Inferior parietal cortex (tissue), 1 donor: ENCODE measurements around the gene PIK3C2G.
A peak's percentile ranks its signal among the peaks of the same experiment; 100 is the strongest.
"Not testable (repeated sequence)": the region's sequence is repeated elsewhere in the genome, so short reads cannot be mapped to it uniquely, and the experiment has no call there.

ENCODE experiments used
- DNase-seq: peaks from one replicate; pipeline ENCODE4 v3.0.0-alpha.2; 2016; ENCODE audit errors: extremely low spot score

PIK3C2G gene

GRCh38 chr12:18472304-18472703 is 211.0 kb downstream of the PIK3C2G start:
- no peak for DNase-seq

- DNase-seq, result no peak
Measured at GRCh38 chr12:18472806-18473205, 211.5 kb downstream of the PIK3C2G start.

- no peak for DNase-seq
Measured at GRCh38 chr12:18476861-18477260, 215.5 kb downstream of the PIK3C2G start.

- DNase-seq, result no peak
Measured at GRCh38 chr12:18479256-18479655, 217.9 kb downstream of the PIK3C2G start.

GRCh38 chr12:18482601-18483120 is 221.3 kb downstream of the PIK3C2G start:
- no peak for DNase-seq

GRCh38 chr12:18483698-18484325 is 222.5 kb downstream of the PIK3C2G start:
- DNase-seq, result peak; percentile 42

GRCh38 chr12:18486036-18486435 is 224.7 kb downstream of the PIK3C2G start:
- DNase-seq, result no peak

- DNase-seq, result no peak
Measured at GRCh38 chr12:18487509-18487908, 226.2 kb downstream of the PIK3C2G start.

- no peak for DNase-seq
Measured at GRCh38 chr12:18492372-18493025, 231.2 kb downstream of the PIK3C2G start.

GRCh38 chr12:18496156-18496555 is 234.8 kb downstream of the PIK3C2G start:
- no peak for DNase-seq

- DNase-seq, result not testable (repeated sequence)
Measured at GRCh38 chr12:18500160-18500574, 238.8 kb downstream of the PIK3C2G start.

GRCh38 chr12:18500736-18501135 is 239.4 kb downstream of the PIK3C2G start:
- not testable (repeated sequence) for DNase-seq

GRCh38 chr12:18502422-18502968 is 241.2 kb downstream of the PIK3C2G start:
- DNase-seq, result no peak

- no peak for DNase-seq
Measured at GRCh38 chr12:18521461-18521860, 260.1 kb downstream of the PIK3C2G start.

- no peak for DNase-seq
Measured at GRCh38 chr12:18522806-18523205, 261.5 kb downstream of the PIK3C2G start.

GRCh38 chr12:18542497-18542896 is 281.2 kb downstream of the PIK3C2G start:
- not testable (repeated sequence) for DNase-seq

- DNase-seq, result no peak
Measured at GRCh38 chr12:18546399-18546798, 285.1 kb downstream of the PIK3C2G start.

GRCh38 chr12:18549598-18549997 is 288.3 kb downstream of the PIK3C2G start:
- DNase-seq, result no peak

- no peak for DNase-seq
Measured at GRCh38 chr12:18551106-18551505, 289.8 kb downstream of the PIK3C2G start.

GRCh38 chr12:18551701-18552100 is 290.4 kb downstream of the PIK3C2G start:
- DNase-seq, result no peak

- no peak for DNase-seq
Measured at GRCh38 chr12:18552829-18553228, 291.5 kb downstream of the PIK3C2G start.

GRCh38 chr12:18556161-18556560 is 294.8 kb downstream of the PIK3C2G start:
- DNase-seq, result no peak

GRCh38 chr12:18559242-18559641 is 297.9 kb downstream of the PIK3C2G start:
- no peak for DNase-seq
